Ovary (tissue), 9 donors: ENCODE data around the gene CNNM1. TPM values are rescaled to one million over a fixed set of nuclear protein-coding genes. Genes with fewer than 3 reads are reported as not detected.

Source experiments
- DNase-seq, 5 donors: peaks; one replicate each; pipeline ENCODE4 v3.0.0-alpha.2; 2019 to 2020
- H3K27ac ChIP-seq, 2 donors: fragments of 200-600 bp; one replicate each; pipeline versions ENCODE4 v1.5.1 to v1.8.0; 2019 to 2022
- H3K27me3 ChIP-seq: fragments of 200-600 bp; one replicate; pipeline ENCODE4 v1.8.0; 2022
- H3K36me3 ChIP-seq: fragments of 200-600 bp; sonication (generic); one replicate; pipeline ENCODE4 v1.5.1; 2019
- H3K4me1 ChIP-seq: one replicate; pipeline ENCODE4 v1.8.1; 2013; ENCODE audit warnings: mild to moderate bottlenecking, moderate library complexity; ENCODE audit not compliant: insufficient read depth
- H3K4me3 ChIP-seq: fragments of 200-600 bp; sonication (generic); one replicate; pipeline ENCODE4 v1.5.1; 2017
- H3K9me3 ChIP-seq, 2 donors: fragments of 200-600 bp in 1 of 2; sonication (generic) in 1 of 2; one replicate each; pipeline versions ENCODE4 v1.5.1 to v1.8.1; 2013 to 2019; ENCODE audit warnings: mild to moderate bottlenecking in 1 of 2, moderate library complexity in 1 of 2
- EP300 ChIP-seq: sonication (generic); formaldehyde crosslinking; IDR thresholded peaks from one replicate; pipeline ENCODE4 v1.6.1; 2017; ENCODE audit warnings: antibody characterized with exemption
- POLR2A ChIP-seq: fragments of 450-650 bp; IDR thresholded peaks from one replicate; pipeline ENCODE4 v1.6.1; 2017; ENCODE audit warnings: antibody characterized with exemption, mild to moderate bottlenecking, moderate library complexity
- WGBS, 3 donors: extraction: QIAGEN DNeasy Blood & Tissue Kit in 1 of 3; methylation state at CpG; one replicate each; pipeline versions ENCODE4 v1.1.5 to v1.1.7; 2013 to 2017; 5-methylcytosine and 5-hydroxymethylcytosine counted together
- intact Hi-C, 4 donors: fragments of 100-400 bp; cut with DNase I; formaldehyde crosslinking; loops; one replicate each; pipeline versions ENCODE4 v1.11.0 to v1.15.1; 2022 to 2023
- polyA plus RNA-seq, 2 donors: library from polyadenylated mRNA; stranded (reverse); fragments of 200-250 nt in 1 of 2; fragments of 350-450 nt in 1 of 2; fragmentation: Illumina TruSeq in 1 of 2; extraction: RNeasy Lipid Tissue Mini Kit (QIAGEN cat#74804) in 1 of 2; gene quantifications; one replicate each; pipeline ENCODE4 v1.2.3, GENCODE V29; 2013 to 2014
- total RNA-seq, 7 donors: library from RNA; depleted of rRNA in 2 of 7; stranded (reverse); fragments of >200 nt in 2 of 7; fragmentation: NEBNext Ultra II Directional in 3 of 7; extraction: Animal tissue kit (Norgen Biotek cat#: 25700) in 3 of 7; gene quantifications; one replicate each; pipeline versions ENCODE4 v1.1.0 to v1.2.4, GENCODE V29; 2016 to 2023
- TF ChIP-seq, protein P1 (sequence below), 3 donors: fragments of 450-650 bp in 2 of 3; fragments of 200-600 bp in 1 of 3; IDR thresholded peaks; one replicate each; pipeline versions ENCODE4 v1.5.1 to v1.8.0; 2016 to 2022; ENCODE audit warnings: antibody characterized with exemption in 3 of 3, mild to moderate bottlenecking in 1 of 3
- donor health status: DM: no; HTN: no; CAD: no; lungs with moderate emphysema.
- donor health status: DM: no; HTN: no; CAD: no.
- donor health status: Bipolar disorder and iron deficiency.
- donor health status: DM: yes; HTN: yes; CAD: no.
- donor health status: DM: no; HTN: no; CAD: no.
- donor health status: DM: yes; HTN: yes; CAD: no.

CNNM1 gene
- total and polyA plus RNA-seq, 9 donors: 1.0 to 3.9 (median 2.4) TPM

DNA sequence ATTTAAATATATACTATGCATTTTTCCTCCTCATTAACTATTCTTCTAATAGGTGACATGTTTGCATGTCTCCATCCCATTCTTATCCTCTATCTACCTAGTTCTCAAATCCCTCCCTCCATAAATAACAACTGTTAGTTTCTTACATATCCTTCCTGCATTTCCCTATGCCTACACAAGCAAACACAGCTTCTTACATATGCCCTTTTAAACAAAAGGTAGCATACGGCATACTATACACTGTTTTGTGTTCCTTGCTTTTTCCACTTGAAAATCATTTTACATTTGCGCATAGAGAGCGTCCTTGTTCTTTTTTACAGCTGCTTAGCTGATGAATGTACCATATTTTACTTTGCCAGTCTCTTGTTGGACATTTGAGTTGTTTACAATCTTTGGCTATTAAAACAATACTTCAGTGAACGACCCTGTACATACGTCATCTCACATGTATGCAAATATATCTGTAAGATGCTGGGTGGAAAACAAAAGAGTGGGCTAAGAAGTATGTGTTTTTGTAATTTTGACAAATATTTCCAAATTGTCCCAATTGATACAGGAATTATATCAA is 93.5 kb downstream of the CNNM1 start:
- H3K27me3 ChIP-seq: no peaks in the 10 kb centered on the region
- H3K9me3 ChIP-seq: no peaks in the 10 kb centered on the region
- TF ChIP-seq POLR2A: no peak
- intact Hi-C loops: no loop called here
- no peaks in the 10 kb centered on the region for H3K36me3 ChIP-seq
- WGBS, 3 donors: 91 to 93% (median 93%) methylated on average over 5 of the region's 5 CpGs
- H3K4me3 ChIP-seq: no peak overlapping the region
- no peak for DNase-seq
- no peak overlapping the region for H3K27ac ChIP-seq
- no peaks in the 10 kb centered on the region for H3K4me1 ChIP-seq

DNA sequence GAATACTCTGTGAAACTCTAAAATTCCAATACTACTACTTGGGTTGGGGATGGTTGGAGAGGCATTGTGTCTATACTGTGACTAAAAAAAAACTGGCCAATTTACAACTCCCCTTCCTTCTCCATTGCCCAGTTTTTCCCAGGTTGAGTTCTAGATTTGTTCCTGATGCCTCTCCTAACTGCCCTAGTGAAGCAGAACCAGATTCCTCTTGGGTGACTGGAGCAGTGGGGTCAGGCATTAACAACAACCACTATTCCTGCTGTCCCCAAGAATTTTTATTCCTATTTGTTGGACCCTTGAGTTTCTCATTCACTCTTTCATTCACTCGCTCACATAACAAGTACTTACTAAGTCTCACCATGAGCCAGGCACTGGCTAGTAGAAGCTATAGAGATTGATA is 95.5 kb downstream of the CNNM1 start:
- no peak for TF ChIP-seq POLR2A
- TF ChIP-seq, protein P1, sequence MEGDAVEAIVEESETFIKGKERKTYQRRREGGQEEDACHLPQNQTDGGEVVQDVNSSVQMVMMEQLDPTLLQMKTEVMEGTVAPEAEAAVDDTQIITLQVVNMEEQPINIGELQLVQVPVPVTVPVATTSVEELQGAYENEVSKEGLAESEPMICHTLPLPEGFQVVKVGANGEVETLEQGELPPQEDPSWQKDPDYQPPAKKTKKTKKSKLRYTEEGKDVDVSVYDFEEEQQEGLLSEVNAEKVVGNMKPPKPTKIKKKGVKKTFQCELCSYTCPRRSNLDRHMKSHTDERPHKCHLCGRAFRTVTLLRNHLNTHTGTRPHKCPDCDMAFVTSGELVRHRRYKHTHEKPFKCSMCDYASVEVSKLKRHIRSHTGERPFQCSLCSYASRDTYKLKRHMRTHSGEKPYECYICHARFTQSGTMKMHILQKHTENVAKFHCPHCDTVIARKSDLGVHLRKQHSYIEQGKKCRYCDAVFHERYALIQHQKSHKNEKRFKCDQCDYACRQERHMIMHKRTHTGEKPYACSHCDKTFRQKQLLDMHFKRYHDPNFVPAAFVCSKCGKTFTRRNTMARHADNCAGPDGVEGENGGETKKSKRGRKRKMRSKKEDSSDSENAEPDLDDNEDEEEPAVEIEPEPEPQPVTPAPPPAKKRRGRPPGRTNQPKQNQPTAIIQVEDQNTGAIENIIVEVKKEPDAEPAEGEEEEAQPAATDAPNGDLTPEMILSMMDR (IDR thresholded peaks at IDR 0.05): no peak
- TF ChIP-seq EP300: no peak
- no peaks in the 10 kb centered on the region for H3K36me3 ChIP-seq
- no peak for DNase-seq
- peaks cover 1% of the 10 kb centered on the region for H3K4me1 ChIP-seq
- H3K4me3 ChIP-seq: no peak overlapping the region
- H3K27me3 ChIP-seq: no peaks in the 10 kb centered on the region
- H3K27ac ChIP-seq: no peak overlapping the region
- H3K9me3 ChIP-seq: no peaks in the 10 kb centered on the region
- intact Hi-C loops: loop anchor here in 1 of 4 donors (5.0 kb wide), 1 partner anchor 863 kb away; the partner anchor contains the start of gene BLOC1S2
- 96 to 100% (median 99%) methylated on average over 1 of the region's 1 CpG for WGBS, 3 donors

DNA sequence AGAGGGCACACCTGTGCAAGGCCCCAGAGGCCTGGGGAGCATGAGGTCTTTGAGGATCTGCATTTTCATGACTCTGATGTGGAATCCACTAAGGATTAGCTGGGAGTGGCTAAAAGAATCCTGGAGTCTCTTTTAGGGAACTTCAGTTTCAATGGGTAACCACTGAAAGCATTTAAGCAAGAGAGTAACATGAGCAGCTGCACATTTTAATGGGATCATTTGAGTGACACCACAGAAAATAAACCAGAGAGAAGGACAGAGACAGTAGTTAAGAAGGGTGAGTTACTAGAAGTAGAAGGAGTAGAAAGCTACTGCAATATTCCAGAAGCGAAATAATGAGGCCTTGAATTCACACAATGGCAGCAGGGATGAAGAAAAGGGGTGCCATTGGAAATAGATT is 96.0 kb downstream of the CNNM1 start:
- Histone ChIP-seq H3K4me3 (no peak overlapping the region), H3K9me3 (no peaks in the 10 kb centered on the region), H3K4me1 (peaks cover 3% of the 10 kb centered on the region), H3K36me3 (no peaks in the 10 kb centered on the region), H3K27me3 (no peaks in the 10 kb centered on the region), H3K27ac (no peak overlapping the region)
- 96 to 98% (median 98%) methylated on average over 1 of the region's 1 CpG for WGBS, 3 donors
- TF ChIP-seq EP300 (no peak), POLR2A (no peak)
- TF ChIP-seq, protein P1 (IDR thresholded peaks at IDR 0.05): no peak
- intact Hi-C loops: loop anchor here in 1 of 4 donors (5.0 kb wide), 1 partner anchor 862 kb away; the partner anchor contains the start of gene BLOC1S2
- no peak for DNase-seq

DNA sequence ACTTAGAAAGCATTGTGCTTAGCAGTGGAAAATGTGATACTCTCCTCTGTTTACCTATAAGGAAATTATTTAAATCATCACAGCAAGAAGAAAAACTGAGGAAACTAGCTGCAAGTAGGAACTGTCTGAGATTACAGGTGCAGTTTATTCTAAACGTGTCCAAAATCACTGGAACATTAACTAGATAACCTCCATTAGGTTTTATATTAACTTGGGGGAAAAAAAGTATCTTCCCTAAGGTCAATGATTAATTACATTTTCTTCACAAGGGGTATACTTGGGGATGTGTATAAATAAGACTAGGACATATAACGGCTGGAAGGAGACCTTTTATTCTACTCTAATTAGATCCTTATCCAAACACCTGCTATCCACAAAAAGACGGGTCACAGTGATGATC is 97.5 kb downstream of the CNNM1 start:
- TF ChIP-seq POLR2A (no peak), EP300 (no peak)
- TF ChIP-seq, protein P1 (IDR thresholded peaks at IDR 0.05): no peak
- H3K4me1 ChIP-seq: peaks cover 3% of the 10 kb centered on the region
- H3K27ac ChIP-seq: no peak overlapping the region
- H3K27me3 ChIP-seq: no peaks in the 10 kb centered on the region
- DNase-seq: no peak
- H3K9me3 ChIP-seq: no peaks in the 10 kb centered on the region
- H3K4me3 ChIP-seq: no peak overlapping the region
- no peaks in the 10 kb centered on the region for H3K36me3 ChIP-seq
- intact Hi-C loops: loop anchor here in 1 of 4 donors (5.0 kb wide), 1 partner anchor 861 kb away; the partner anchor contains the start of gene BLOC1S2
- WGBS, 3 donors: 61 to 69% (median 63%) methylated on average over 3 of the region's 3 CpGs

DNA sequence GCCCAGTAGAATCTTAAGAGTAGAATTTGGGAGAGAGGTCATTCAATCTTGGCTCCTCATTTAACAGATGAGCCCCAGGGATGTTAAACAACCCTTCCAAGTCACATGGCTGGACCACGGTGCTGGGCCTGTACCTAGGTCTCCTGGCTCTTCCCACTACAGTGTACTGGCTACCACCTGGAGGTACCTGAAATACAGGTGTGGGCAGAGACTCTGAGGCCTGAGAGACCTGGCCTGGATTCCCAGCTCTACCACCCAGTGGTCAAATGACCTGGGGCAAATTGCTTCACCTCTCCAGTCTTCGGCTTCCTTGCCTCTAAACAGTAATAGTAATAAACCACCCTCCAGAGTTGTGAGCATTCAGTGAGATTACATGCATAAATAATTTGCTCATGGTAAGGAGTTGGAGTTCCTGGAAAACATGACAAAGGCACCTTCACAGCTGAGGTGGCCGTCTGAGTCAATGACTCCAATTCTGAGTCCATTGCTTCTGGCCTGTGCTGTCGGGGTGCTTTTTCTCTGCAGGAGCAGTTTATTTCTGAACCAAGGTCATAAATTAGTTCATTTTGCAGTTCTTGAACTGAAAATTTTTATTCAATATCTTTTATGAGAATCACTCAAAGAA is 98.5 kb downstream of the CNNM1 start:
- Histone ChIP-seq H3K27me3 (no peaks in the 10 kb centered on the region), H3K36me3 (no peaks in the 10 kb centered on the region), H3K27ac (no peak overlapping the region), H3K4me3 (no peak overlapping the region), H3K4me1 (peaks cover 7% of the 10 kb centered on the region), H3K9me3 (no peaks in the 10 kb centered on the region)
- DNase-seq: no peak
- no peak for TF ChIP-seq POLR2A
- TF ChIP-seq, protein P1 (IDR thresholded peaks at IDR 0.05): no peak
- no peak for TF ChIP-seq EP300
- intact Hi-C loops: loop anchor here in 1 of 4 donors (5.0 kb wide), 1 partner anchor 860 kb away; the partner anchor contains the start of gene BLOC1S2
- WGBS, 3 donors: 83 to 86% (median 84%) methylated on average over 4 of the region's 4 CpGs
